GM12892 (cell line): ENCODE data around the gene NEGR1.

ENCODE experiments used
- POLR2A ChIP-seq: IDR thresholded peaks from 2 replicates; pipeline ENCODE4 v1.6.1; 2011; ENCODE audit warnings: low read depth, low read length, control low read depth
- POLR2AphosphoS5 ChIP-seq: IDR thresholded peaks from 2 replicates; pipeline ENCODE4 v1.6.1; 2011; ENCODE audit warnings: low read depth, low read length, control low read depth

DNA sequence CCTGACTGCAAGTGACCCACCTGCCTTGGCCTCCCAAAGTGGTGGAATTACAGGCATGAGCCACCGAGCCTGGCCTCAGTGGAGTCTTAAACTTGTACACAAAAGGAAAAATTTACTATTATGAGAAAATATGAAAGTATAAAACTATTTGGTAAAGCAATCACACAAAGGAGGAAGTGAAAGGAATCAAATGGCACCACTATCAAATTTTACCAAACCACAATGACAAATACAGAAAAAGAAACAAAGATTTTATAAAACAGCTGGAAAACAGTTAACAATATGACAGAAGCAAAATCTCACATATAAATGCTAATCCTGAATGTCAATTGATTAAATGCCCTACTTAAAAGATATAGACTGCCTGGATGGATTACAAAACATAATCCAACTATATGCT, 42.1 kb upstream of the NEGR1 start:
- no peak for TF ChIP-seq POLR2A
- TF ChIP-seq POLR2AphosphoS5 = no peak
